Fibroblast of skin of right biceps (primary cell): ENCODE data around the gene PRR22.
"Not testable (repeated sequence)": the region's sequence is repeated elsewhere in the genome, so short reads cannot be mapped to it uniquely, and the experiment has no call there.

Experiments used
- DNase-seq: peaks from one replicate; pipeline ENCODE4 v3.0.0-alpha.2; 2013

Gene PRR22

GRCh38 chr19:5744999-5745398 lies 39.5 kb downstream of the PRR22 start:
- DNase-seq: not testable (repeated sequence)

GRCh38 chr19:5743630-5744029 lies 40.9 kb downstream of the PRR22 start:
- no peak for DNase-seq

GRCh38 chr19:5742051-5742450 lies 42.5 kb downstream of the PRR22 start:
- no peak for DNase-seq

GRCh38 chr19:5738423-5738822 lies 46.1 kb downstream of the PRR22 start:
- DNase-seq: no peak

GRCh38 chr19:5733172-5733571 lies 51.4 kb downstream of the PRR22 start:
- DNase-seq: not testable (repeated sequence)
